HEK293T (cell line): Measurements from ENCODE around the gene AGRP.
A peak's percentile ranks its signal among the peaks of the same experiment; 100 is the strongest.

ENCODE experiments used
- CTCF ChIA-PET: fragments of 350-600 bp; formaldehyde crosslinking; extraction: SDS; loops from one replicate; lab custom pipeline; 2021; ENCODE audit warnings: antibody characterized with exemption, inconsistent platforms; lab: Yijun Ruan, JAX
- POLR2A ChIA-PET: fragments of 350-600 bp; formaldehyde crosslinking; extraction: SDS; loops from one replicate; lab custom pipeline; 2020; ENCODE audit warnings: antibody characterized with exemption, inconsistent platforms; lab: Yijun Ruan, JAX
- DNase-seq: peaks from one replicate; pipeline ENCODE4 v3.0.0; 2012; ENCODE audit warnings: mixed read lengths; ENCODE audit errors: extremely low spot score
- ARNT ChIP-seq: fragments of 450-650 bp; IDR thresholded peaks from 2 replicates; pipeline ENCODE4 v1.6.1; 2017; ENCODE audit warnings: mild to moderate bottlenecking
- BHLHE40 ChIP-seq: fragments of 450-650 bp; IDR thresholded peaks from 2 replicates; pipeline ENCODE4 v1.6.1; 2016; ENCODE audit warnings: mild to moderate bottlenecking, moderate library complexity, borderline replicate concordance
- CTBP1 ChIP-seq: fragments of 450-650 bp; IDR thresholded peaks from 2 replicates; pipeline ENCODE4 v1.6.1; 2016; ENCODE audit warnings: borderline replicate concordance
- ELF4 ChIP-seq: fragments of 450-650 bp; IDR thresholded peaks from 2 replicates; pipeline ENCODE4 v1.6.1; 2017; ENCODE audit warnings: antibody characterized with exemption
- FOXA1 ChIP-seq: fragments of 450-650 bp; IDR thresholded peaks from 2 replicates; pipeline ENCODE4 v1.6.1; 2016; ENCODE audit warnings: mild to moderate bottlenecking
- FOXK2 ChIP-seq: fragments of 450-650 bp; IDR thresholded peaks from 2 replicates; pipeline ENCODE4 v1.6.1; 2016; ENCODE audit warnings: mild to moderate bottlenecking
- FOXM1 ChIP-seq: fragments of 450-650 bp; IDR thresholded peaks from 2 replicates; pipeline ENCODE4 v1.6.1; 2017; ENCODE audit warnings: mild to moderate bottlenecking, borderline replicate concordance
- HDGF ChIP-seq: fragments of 450-650 bp; IDR thresholded peaks from 2 replicates; pipeline ENCODE4 v1.6.1; 2017; ENCODE audit warnings: antibody characterized with exemption, borderline replicate concordance
- L3MBTL2 ChIP-seq: fragments of 450-650 bp; conservative IDR thresholded peaks from 2 replicates; pipeline ENCODE4 v1.6.1; 2016; ENCODE audit warnings: mild to moderate bottlenecking
- LEF1 ChIP-seq: fragments of 450-650 bp; IDR thresholded peaks from 2 replicates; pipeline ENCODE4 v1.6.1; 2017; ENCODE audit warnings: mild to moderate bottlenecking, borderline replicate concordance
- NFRKB ChIP-seq: fragments of 450-650 bp; IDR thresholded peaks from 2 replicates; pipeline ENCODE4 v1.6.1; 2016; ENCODE audit warnings: mild to moderate bottlenecking, moderate library complexity
- PKNOX1 ChIP-seq: fragments of 450-650 bp; IDR thresholded peaks from 2 replicates; pipeline ENCODE4 v1.6.1; 2016
- SP1 ChIP-seq: fragments of 450-650 bp; IDR thresholded peaks from 2 replicates; pipeline ENCODE4 v1.6.1; 2017
- SUZ12 ChIP-seq: fragments of 450-650 bp; IDR thresholded peaks from 2 replicates; pipeline ENCODE4 v1.6.1; 2016; ENCODE audit warnings: mild to moderate bottlenecking
- TARDBP ChIP-seq: fragments of 450-650 bp; IDR thresholded peaks from 2 replicates; pipeline ENCODE4 v1.6.1; 2016
- ZNF384 ChIP-seq: fragments of 450-650 bp; IDR thresholded peaks from 2 replicates; pipeline ENCODE4 v1.6.1; 2016

Gene AGRP

GRCh38 chr16:67448580-67448979, 34.8 kb downstream of the AGRP start:
- DNase-seq, result no peak
- POLR2A ChIA-PET, result no interaction called here
- TF ChIP-seq SP1 (no peak), CTBP1 (no peak), ELF4 (no peak), ARNT (no peak), SUZ12 (no peak), FOXA1 (no peak), ZNF384 (no peak), FOXK2 (no peak), L3MBTL2 (no peak), LEF1 (no peak)
- CTCF ChIA-PET, result interaction anchor here (0.9 kb wide), 2 partner anchors 8 to 22 kb away, joined by 3 to 5 read pairs; no protein-coding TSS in a partner anchor

DNA sequence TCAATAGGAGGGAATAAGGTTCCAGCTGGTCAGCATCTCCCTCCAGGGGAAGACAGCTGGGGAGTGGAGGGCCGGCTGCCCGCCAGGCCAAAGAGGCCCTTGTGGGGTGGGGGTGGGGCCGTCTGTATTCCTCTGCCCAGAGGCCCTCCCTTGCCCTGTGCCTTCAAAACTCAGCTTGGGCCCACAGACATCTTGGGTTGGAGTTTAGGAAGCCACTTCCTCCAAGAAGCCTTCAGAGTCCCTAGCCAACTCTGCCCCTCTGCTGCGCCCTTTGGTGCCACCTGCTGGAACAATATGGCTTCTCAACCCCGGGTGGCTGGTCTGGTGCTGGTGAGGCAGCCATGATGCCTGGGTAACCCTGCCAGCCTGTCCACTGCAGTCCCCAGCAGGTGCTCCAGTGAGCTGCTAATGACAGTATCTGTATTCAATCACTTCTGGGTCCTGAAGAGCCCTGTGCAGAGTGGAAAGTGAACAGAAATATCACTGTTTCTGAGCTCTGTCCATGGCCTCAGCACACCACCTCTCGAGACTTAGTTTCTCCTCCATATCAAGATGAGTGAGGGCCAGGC, 35.8 kb downstream of the AGRP start:
- DNase-seq, result peak; percentile 67
- no peak for TF ChIP-seq NFRKB
- TF ChIP-seq PKNOX1, result no peak
- TF ChIP-seq L3MBTL2, result no peak
- TF ChIP-seq BHLHE40, result no peak
- TF ChIP-seq FOXM1, result no peak
- TF ChIP-seq ARNT, result no peak
- TF ChIP-seq SP1, result no peak
- no peak for TF ChIP-seq FOXA1
- TF ChIP-seq HDGF, result no peak
- TF ChIP-seq TARDBP, result no peak
- TF ChIP-seq CTBP1, result no peak
- TF ChIP-seq ZNF384, result no peak
- no peak for TF ChIP-seq ELF4
- CTCF ChIA-PET, result interaction anchor here (0.7 to 2.5 kb wide), 4 partner anchors 9 to 21 kb away, joined by 3 to 11 read pairs (median 4); no protein-coding TSS in a partner anchor
- POLR2A ChIA-PET, result interaction anchor here (1.0 kb wide), 1 partner anchor 33 kb away, joined by 3 read pairs; the partner anchor contains the start of gene ATP6V0D1

DNA sequence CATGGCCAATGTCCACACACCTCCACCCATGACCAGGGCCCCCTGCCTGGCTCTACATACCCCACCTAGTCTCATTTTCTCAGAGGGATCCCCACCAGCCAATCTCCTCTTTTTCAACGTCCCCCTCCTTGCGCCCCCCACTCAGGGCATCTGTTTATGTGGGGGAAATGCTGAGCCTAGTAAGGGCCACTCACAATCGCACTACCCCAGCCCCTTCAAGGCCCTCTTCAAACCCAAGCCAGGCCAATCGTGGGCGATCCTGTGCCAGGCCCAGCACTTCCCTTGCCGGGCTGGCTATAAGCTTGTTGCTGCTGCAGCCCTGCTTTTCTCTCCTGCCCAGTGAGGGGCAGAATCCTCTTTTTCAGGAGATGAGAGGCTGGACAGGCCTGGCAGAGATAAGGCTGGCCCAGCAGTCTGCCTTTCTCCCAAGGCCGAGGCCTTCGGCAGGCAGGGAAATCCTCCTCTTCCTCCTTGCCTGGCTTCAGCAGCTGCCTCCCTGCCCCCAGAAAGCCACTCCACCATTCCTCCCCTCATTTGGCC, 36.3 kb downstream of the AGRP start:
- DNase-seq, result no peak
- no peak for TF ChIP-seq ZNF384
- POLR2A ChIA-PET, result interaction anchor here (1.0 kb wide), 1 partner anchor 34 kb away, joined by 3 read pairs; the partner anchor contains the start of gene ATP6V0D1
- CTCF ChIA-PET, result interaction anchor here (0.7 to 2.5 kb wide), 4 partner anchors 9 to 187 kb away, joined by 3 to 11 read pairs (median 4); partner anchors contain the start of gene ZDHHC1

GRCh38 chr16:67445913-67446907, 37.1 kb downstream of the AGRP start:
- ChIA-PET CTCF (interaction anchor here (0.6 to 2.5 kb wide), 7 partner anchors 10 to 187 kb away, joined by 3 to 11 read pairs (median 3); partner anchors contain the start of gene ZDHHC1), POLR2A (no interaction called here)
- TF ChIP-seq BHLHE40 (no peak), FOXK2 (no peak), TARDBP (no peak), SP1 (no peak)
- no peak for DNase-seq

- POLR2A ChIA-PET, result no interaction called here
- CTCF ChIA-PET, result interaction anchor here (0.9 to 2.5 kb wide), 4 partner anchors 10 to 29 kb away, joined by 3 to 11 read pairs (median 4); partner anchors contain the start of gene ZDHHC1
- TF ChIP-seq SUZ12, result no peak
- no peak for DNase-seq
These were observed 37.9 kb downstream of the AGRP start for GRCh38 chr16:67445441-67445912.

DNA sequence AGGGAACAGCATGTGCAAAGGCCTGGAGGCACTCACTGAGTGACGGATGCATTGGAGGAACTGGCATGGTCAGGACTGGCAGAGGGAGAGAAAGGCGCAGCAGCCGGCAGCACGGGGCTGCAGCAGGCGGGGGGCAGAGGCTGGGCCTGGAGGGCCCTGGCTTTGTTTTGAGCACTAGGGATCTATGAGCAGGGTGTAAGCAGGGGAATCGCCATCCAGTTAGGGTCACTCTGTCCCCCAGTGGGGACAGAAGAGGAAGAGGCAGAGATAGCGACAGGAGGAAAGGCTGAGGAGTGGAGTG, 38.3 kb downstream of the AGRP start:
- DNase-seq, result no peak
- CTCF ChIA-PET, result interaction anchor here (1.1 to 2.5 kb wide), 3 partner anchors 9 to 19 kb away, joined by 3 to 11 read pairs (median 5); no protein-coding TSS in a partner anchor
- no peak for TF ChIP-seq ZNF384
- no peak for TF ChIP-seq ELF4
- TF ChIP-seq BHLHE40, result no peak
- TF ChIP-seq CTBP1, result no peak
- no peak for TF ChIP-seq SP1
- TF ChIP-seq NFRKB, result no peak
- TF ChIP-seq HDGF, result no peak
- TF ChIP-seq ARNT, result no peak
- TF ChIP-seq FOXA1, result no peak
- no peak for TF ChIP-seq FOXK2
- no peak for TF ChIP-seq SUZ12
- no peak for TF ChIP-seq FOXM1
- no peak for TF ChIP-seq LEF1
- TF ChIP-seq L3MBTL2, result no peak
- no peak for TF ChIP-seq TARDBP
- no peak for TF ChIP-seq PKNOX1
- POLR2A ChIA-PET, result no interaction called here
